Stimulated activated CD4-positive, alpha-beta T cell treated with anti-CD3 and anti-CD28 coated beads, Interleukin-2, amount 100 ng/mL, for 4 hours (primary cell): ENCODE measurements around the gene FKBP4.
A peak's percentile ranks its signal among the peaks of the same experiment; 100 is the strongest.

Experiments used
- DNase-seq: peaks from one replicate; pipeline ENCODE4 v3.0.0-alpha.2; 2020; ENCODE audit warnings: low read depth

FKBP4 gene

DNA sequence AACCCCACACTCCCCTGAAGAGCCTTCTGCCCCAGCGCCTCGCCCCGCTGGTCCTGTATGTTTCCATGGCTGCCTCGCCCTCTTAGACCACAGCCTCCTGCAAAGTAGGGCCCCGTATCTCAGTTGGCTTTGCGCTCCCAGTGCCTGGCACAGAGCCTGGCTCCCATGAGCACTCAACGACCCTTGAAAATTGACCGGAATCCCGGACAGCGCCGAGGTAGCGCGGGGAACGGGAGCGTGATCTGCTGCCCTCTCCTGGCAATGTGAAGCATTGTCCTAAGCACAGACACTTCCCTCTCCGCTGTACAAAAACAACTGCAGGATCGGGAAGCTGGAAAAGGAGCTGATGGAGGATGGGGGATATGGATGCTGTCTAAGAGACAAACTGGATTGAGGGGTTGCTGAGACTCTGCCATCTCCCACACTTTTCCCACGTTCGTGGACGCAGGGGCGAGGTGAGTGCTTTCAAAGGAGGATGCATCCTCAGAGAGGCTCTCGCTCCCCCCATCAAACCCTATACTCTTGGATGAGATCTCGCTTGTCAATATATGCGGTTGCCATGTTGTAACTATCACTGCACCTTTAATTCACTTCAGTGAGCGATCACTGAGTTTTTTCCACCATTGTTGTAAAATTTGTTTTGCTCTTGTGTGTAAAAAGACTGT lies 10.7 kb upstream of the FKBP4 start:
- peak; percentile 30 for DNase-seq

DNA sequence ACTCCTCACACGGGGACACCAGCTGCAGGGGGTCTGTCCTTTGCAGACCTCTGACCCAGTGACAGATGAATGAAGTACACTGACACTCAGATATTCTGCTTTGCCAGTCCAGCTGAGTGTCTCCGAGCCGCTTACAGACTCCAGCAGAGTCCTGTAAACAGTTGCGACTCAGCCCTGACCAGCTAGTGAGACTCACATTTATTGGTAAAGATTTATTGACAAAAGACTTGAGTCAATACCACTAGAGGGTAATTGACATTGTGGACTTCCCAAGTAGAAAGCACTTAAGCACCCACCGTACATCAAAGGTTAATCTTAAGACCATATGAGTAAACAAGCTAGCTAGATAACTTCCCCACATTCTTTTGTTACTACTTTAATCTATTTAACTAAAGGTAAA lies 9.8 kb upstream of the FKBP4 start:
- DNase-seq: no peak

DNA sequence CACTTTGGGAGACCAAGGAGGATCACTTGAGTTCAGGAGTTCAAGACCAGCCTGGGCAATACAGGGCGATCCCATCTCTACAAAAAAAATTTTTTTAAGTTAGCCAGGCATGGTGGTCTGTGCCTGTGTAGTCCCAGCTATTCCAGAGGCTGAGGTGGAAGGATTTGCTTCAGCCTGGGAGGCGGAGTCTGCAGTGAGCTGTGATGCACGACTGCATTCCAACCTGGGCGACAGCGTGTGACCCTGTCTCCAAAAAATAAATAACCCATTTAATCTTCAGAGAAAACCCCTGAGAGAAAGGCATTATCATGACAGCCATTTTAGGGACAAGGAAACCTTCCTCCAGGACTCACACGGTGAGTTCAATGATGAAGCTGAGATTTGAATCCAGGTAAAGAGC lies 3.7 kb upstream of the FKBP4 start:
- no peak for DNase-seq

DNA sequence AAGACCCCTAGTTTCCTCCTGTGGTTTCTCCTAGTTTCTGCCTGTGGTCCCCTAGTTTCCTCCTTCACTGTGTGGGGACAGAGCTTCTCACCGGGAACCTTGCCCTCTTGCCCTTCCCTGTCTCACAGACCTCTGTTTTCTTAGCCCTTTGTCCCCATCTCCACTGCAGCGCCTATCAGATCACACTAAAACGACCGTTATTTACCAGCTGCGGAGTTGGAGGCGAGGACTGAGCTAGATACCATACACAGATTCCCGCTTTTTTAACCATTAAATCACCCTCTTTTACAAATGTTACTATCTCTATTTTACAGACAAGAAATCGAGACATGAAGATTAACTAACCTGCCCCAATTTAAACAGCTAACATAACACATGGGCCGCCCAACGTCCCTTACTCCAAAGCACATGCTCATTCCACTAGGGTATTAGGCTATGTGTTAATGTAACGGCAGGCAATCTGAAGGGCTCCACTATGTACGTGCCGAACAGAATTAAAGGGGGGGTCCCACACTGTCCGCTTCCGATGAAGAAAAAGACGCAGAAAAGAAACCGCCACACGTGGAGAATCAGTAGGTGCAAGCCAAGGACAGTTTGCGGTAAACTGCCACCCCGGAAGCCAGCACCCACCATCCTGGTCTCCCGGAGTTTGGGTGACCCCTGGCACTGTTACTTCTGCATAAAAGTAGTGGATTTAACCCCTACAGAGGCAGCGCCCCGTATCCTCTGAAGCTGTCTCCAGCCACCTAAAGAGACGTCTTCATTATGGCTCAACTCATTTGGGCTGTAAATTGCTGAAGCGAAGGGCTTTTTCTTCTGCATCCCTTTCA lies 1.9 kb upstream of the FKBP4 start:
- no peak for DNase-seq

DNA sequence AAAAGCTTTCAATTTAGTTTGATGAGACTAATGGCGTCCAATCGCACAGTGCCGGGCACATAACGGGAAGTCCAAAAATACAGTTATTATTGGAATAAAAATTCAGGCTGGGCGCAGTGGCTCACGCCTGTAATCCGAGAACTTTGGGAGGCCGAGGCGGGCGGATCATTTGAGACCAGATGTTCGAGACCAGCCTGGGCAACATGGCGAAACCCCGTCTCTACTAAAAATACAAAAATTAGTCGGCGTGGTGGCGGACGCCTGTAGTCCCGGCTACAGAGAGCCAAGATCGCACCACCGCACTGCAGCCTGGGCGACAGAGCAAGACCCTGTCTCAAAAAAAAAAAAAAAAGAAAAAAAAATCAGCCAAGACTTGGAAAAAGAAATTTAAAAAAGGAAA lies 1.2 kb upstream of the FKBP4 start:
- DNase-seq: no peak

DNA sequence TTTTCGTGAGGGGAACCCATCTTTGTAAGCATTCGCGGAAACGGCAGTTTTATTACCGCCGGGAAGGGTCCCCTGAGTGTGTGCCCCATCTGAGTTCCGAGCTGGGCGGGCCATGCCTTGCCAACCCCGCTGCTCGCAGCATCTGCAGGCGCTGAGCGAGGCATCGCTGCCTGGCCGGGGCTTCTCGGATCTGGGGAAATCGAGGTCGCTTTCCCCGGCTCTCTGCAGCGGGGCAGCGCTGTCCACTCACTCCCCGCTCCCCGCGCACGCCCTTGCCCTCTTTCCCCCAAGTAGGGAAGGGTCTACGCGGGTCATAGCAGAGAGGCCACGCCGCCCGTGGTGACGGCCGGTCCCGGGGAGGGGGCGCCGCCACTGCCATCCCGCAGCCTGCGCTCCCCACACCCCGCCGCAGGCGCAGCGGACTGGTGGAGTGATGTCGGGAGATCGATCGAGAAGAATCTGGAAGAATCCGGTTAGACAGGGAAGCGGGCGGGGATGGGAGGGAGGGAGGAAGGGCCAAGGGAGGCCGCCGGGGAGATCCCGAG lies 507 bp upstream of the FKBP4 start:
- no peak for DNase-seq

DNA sequence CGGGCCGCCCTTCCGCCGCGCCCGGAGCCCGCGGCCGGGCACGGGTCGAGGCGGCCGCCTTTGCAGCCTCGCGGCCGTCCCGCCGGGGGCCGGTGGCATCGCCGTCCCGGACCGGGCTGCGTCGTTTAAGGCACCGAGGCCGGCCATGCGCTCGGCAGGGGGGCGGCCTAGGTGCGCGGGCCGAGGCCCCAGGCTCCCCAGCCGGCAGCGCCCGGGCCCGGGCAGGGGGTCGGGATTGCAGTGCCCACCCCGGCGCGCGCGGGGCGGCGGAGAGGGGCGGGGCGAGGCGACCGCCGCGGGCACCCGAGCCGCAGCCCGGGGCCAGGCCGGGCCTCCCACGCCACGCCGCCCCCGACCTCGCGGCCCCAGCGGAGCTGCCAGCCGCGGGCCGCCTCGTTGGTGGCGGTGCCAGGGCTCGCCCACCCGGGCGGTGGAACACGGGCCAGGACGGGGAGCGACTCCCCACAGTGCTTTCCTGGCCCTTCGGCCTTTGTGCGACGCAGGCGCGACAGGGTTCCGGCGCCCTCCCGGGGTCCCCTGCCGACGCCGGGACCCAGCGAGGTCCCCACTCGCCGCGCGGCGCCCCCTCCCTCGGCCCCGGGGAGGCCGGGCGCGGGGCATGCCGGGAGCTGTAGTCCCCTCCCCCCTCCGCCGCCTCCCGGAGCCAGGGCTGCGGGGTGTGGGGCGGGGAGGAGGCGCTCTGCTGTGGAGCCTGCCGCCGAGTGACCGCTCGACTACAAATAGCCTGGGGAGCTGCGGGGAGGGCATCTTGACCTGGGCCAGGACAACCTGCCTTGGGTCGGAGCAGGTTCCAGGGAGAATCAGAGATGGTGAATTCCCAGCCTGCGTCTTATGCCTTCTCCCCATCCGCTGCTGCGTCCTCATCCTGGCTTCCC lies 769 bp downstream of the FKBP4 start:
- DNase-seq: peak; percentile 61

DNA sequence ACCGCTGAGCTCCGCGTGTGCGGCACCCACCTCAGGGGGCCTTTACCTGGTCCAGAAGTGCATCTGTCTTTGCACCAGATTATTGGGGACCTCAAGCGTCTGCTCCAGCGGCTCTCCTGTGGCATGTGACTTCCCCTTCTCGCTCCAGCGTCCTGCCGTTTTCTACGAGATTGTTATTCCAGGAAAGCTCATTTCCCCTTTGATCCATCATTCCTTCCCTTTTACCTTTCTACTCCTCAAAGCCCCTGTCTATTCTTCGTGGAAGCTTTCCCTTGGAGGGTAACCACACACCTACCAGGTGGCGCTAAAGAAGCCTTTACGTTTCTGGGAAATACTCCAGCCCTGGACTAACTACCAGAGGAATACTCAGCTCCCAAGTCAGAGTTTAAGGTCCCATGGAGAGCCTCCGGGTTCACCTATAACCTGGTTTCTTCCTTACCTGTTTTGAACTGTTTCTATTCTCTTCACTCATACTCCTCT lies 1.5 kb downstream of the FKBP4 start:
- no peak for DNase-seq

DNA sequence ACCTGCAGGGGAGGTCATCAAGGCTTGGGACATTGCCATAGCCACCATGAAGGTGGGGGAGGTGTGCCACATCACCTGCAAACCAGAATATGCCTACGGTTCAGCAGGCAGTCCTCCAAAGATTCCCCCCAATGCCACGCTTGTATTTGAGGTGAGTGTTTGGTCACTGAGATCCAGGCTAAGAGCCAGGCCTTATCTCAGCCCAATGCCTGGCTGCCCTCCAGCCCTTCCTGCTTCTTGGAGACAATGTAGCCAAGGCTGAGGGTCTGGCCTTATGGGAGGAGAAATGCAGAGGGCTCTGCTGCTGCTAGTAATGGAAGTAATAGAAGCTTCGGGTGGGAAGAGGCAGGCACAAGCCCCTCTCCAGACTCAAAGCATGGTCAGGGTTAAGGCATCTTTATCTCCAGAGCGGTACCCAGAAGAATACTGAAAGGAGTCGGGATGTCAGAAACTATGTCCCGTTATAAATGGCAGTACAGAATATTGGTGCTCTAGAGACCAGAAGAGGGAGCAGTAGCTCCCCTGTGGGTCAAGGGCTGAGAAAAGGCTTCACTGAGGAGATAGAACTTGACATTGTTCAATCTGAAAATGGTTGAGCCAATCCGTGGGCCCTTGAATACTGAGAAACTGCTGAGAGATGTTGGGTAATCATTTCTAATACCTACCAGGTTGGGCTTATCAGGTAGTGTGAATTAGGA lies 3.1 kb downstream of the FKBP4 start:
- DNase-seq: no peak

DNA sequence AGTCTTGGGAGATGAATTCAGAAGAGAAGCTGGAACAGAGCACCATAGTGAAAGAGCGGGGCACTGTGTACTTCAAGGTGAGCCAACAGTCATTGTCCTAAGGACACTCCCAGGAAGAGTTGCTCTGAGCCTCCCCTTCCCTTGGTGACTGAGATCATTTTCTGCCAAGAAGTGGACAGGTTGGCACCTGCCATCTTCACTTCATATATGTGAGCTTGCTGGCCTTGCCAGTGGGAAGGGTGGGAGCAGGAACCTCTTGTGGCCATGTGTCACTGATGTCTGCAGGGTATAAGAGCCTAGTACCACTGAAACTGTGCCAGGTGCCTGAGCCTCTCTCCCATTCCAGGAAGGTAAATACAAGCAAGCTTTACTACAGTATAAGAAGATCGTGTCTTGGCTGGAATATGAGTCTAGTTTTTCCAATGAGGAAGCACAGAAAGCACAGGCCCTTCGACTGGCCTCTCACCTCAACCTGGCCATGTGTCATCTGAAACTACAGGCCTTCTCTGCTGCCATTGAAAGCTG lies 5.3 kb downstream of the FKBP4 start:
- DNase-seq: no peak

DNA sequence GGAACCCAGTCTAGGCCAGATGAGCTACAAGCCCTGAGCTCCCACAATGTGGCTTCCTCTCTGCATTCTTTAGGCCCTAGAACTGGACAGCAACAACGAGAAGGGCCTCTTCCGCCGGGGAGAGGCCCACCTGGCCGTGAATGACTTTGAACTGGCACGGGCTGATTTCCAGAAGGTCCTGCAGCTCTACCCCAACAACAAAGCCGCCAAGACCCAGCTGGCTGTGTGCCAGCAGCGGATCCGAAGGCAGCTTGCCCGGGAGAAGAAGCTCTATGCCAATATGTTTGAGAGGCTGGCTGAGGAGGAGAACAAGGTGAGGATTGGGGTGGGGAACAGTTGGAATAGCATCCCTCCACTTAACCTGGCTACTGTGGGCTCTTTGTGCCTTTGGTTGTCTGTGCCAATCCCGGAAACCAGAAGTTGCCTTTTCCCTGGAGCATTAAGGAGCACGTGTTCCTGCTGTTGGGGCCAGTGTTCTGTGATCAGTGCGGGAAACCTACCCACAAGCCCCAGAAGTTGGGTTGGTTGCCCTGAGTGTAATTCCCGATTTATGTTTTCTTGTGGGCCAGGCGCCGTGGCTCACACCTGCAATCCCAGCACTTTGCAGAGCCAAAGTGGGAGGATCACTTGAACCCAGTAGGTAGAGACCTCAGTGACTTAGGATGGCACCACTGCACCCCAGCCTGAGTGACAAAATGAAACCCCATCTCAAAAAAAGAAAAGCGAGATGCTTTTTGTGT lies 6.4 kb downstream of the FKBP4 start:
- no peak for DNase-seq

DNA sequence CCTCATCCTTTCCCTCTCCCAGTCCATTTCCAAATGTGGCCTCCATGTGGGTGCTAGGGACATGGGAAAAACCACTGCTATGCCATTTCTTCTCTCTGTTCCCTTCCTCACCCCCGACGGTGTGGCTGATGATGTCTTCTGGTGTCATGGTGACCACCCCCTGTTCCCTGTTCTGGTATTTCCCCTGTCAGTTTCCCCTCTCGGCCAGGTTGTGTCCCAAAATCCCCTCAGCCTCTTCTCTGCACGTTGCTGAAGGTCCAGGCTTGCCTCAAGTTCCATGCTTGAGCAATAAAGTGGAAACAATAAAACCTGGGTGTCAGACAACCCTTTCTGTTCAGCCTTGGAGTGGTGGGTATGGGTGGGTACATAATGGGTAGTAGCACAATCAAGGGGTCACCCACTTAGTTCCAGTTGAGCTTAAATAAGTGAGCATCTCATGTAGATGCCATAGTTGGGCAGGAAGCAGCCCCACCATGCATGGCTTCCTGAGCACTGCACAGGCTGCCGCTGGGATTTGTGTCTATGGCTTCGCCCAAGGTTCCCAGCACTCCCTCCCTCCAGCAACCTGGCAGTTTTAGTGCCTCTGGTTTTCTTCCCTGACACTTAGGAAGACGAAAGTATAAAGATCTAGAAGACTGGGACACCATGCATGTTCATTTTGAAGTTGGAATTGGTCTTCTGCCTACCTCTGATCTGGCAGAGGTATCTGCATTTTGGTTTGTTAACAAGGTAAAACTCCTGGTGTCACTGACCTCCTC lies 9.0 kb downstream of the FKBP4 start:
- no peak for DNase-seq

DNA sequence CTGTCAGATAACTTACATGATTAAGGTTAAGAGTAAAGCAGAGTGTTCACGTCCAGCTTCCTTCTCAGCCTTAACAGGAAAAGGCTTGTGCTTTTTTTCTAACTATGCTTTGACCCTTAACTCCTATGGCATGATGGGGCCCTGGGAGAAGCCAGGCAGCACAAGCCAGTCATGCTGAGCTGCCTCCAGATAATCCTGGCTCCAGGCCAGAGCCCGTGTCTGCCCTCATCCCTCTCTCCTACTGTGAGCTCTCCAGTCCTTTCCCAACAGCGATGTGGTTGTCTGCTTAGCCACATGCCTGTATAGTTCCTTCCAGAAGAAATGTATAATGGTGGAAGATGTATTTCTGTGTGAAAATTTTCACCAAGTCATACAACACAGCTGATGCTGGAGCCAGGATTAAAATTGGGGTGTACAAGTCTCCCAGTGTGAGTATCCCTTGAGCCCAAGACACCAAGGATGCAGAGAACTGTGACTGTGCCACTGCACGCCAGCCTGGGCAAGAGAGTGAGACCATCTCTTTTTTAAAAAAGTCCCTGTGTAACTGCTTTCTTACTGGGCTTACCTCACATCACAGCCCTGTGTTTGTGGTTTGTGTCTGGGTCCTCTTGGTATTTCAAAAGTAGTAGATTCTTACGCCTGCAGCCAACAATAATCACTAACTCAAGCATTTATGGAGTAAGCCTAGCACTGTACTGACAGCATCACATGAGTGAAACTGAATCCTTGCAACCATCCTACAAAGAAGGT lies 9.8 kb downstream of the FKBP4 start:
- DNase-seq: no peak

DNA sequence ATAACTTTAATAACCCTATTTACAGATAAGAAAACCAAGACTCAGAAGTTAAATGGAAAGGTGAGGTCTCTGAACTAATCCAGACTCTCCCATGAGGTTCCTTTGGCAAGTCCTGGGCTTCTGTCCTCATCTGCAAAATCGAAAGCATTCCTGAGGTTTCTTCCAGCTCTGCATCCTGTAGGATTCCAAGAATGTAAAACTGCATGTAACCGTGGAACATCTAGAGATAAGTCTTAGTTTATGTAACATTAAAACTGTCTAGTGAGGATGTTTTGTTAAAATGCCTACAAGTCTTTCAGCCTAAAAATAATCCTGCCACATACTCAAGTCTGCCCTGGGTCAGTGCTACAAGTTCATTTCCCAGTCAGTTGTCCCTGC lies 10.4 kb downstream of the FKBP4 start:
- DNase-seq: no peak

DNA sequence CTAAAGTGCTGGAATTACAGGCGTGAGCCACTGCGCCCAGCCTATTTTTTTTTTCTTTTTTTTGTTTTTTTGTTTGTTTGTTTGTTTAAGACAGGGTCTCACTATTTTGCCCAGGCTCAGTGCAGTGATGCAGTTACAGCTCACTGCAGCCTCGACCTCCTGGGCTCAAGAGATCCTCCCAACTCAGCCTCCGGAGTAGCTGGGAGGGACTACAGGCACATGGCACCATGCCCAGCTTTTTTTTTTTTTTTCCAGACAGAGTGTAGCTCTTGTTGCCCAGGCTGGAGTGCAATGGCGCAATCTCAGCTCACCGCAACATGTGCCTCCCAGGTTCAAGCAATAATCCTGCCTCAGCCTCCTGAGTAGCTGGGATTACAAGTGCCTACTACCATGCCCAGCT lies 11.9 kb downstream of the FKBP4 start:
- no peak for DNase-seq

DNA sequence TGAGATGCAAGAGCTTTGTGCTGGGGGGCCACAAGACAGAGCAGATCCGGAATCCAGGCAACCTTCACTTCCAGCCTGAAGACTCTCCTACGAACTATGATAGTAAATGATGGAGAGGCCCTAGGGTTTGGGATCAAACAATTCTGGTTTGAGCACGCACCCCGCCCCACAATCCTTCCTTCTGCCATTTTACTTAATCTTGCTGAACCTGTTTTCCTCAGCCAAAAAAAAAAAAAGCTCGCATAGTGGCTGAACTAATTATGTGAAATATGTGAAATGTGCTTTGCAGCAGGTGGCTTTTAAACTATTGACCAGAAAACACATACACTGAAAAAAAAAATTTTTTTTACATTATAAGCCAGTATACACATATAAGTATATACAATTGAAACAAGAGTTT lies 17.0 kb downstream of the FKBP4 start:
- DNase-seq: no peak

DNA sequence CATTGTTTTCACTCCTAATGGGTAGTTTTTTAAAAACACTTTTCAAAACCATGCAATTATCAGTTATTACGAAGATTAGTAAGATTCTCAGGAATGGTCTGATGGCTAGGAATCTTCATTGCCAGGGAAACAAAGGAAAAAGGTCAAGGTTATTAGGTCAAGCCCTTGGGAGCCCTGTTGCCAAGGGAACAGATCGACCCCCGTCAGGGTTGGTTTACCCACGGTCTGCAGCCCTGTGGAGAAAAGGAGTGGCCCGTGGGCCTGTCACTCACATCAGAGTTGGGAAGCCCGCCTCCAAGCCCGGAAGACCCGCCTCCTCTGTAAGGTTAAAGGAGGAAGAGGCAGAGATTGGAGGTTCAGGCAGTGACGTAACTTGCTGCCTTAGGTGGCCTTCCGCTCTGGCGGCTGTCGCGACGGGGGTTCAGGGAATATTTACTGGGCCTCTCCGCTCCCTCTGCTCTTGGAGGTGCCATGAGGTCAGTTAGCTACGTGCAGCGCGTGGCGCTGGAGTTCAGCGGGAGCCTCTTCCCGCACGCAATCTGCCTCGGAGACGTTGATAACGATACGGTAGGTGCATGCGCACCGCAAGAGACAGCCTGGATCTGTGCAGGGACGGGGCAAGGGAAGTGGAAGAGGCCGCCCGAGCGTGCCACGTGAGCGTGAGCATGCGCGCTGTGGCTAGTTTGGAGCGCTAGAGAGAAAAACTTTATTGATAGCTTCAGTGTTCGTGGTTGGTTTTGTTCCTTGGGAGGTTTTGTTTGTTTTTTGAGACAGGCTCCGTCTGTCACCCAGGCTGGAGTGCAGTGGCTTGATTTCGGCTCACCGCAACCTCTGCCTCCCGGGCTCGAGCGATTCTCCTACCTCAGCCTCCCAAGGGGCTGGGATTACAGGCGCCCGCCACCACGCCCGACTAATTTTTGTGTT lies 17.8 kb downstream of the FKBP4 start, which contains the start of gene ITFG2:
Gene ITFG2, plus strand, starts transcription at position 379 of the 924 bp plus-strand sequence. Its CDS starts 93 bp downstream, at position 472.
- peak; percentile 96 for DNase-seq
